Stimulated activated CD4-positive, alpha-beta T cell treated with anti-CD3 and anti-CD28 coated beads, Interleukin-1b, Interleukin-23, amount 100 ng/mL, for 48 hours (primary cell): ENCODE measurements around the gene KRTAP12-4.
"Not testable (repeated sequence)": the region's sequence is repeated elsewhere in the genome, so short reads cannot be mapped to it uniquely, and the experiment has no call there.

ENCODE experiments used
- DNase-seq: peaks from one replicate; pipeline ENCODE4 v3.0.0-alpha.2; 2020

KRTAP12-4 gene

DNA sequence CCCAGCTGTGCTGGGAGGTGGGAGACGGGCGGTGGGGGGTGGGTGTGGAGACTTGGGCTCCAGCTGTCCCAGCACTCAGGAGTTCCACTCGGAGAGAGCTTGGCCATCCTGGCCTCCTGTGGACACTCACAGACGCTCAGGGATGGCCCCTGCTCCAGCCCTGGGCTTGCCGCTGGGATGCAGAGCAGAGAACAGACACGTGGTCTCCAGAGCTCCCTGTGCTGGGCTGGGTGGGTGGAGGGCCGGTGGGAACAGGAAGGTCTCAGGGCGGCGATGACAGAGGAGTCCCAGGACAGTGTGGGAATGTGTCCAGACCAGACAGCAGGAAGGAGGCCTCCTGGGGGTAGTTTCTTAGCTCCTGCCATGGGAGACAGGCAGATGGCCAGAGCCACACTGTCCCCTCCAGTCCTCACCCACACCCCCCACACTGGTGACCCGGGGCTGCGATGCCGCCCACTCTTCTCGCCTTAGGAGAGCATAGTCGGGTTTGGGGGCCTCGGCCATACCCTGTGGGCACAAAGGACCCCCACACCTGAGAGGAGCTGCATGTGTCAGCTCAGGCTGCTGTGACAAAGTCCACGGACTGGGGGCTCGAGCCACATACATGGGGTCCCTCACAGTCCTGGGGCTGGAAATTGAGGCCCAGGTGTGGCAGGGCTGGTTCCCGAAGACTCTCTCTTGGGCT is 25.6 kb downstream of the KRTAP12-4 start:
- no peak for DNase-seq

- DNase-seq: not testable (repeated sequence)
Observed at GRCh38 chr21:44627831-44628233, 26.6 kb downstream of the KRTAP12-4 start.

DNA sequence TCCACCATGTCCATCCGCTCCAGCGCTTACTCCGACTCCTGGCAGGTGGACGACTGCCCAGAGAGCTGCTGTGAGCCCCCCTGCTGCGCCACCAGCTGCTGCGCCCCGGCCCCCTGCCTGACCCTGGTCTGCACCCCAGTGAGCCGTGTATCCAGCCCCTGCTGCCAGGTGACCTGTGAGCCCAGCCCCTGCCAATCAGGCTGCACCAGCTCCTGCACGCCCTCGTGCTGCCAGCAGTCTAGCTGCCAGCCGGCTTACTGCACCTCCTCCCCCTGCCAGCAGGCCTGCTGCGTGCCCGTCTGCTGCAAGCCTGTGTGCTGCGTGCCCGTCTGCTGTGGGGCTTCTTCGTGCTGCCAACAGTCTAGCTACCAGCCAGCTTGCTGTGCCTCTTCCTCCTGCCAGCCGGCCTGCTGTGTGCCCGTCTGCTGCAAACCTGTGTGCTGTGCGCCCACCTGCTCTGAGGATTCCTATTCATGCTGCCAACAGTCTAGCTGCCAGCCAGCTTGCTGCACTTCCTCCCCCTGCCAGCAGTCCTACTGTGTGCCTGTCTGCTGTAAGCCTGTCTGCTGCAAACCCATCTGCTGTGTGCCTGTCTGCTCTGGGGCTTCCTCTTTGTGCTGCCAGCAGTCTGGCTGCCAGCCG is 27.2 kb downstream of the KRTAP12-4 start:
- DNase-seq: not testable (repeated sequence)

DNA sequence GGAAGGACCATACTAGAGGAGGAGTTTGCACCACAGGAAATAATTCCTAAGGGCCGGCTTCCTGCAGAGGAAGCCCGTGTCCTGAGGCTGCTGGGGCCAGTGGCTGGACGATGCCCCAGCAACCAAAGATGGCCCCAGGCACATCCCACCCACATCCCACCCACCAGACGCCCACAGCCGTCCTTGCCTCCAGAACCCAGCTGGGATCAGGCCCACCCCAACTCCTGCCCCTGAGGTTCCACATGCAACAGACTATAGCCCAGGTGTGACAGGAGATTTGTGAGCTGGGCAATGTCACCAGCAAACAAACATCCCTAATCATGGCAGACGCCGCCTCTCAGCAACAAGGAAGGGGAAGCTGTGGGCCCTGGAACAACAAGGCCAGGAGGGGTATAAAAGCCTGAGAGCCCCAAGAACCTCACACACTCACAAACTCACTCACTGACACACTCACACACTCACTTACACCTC is 27.8 kb downstream of the KRTAP12-4 start, which contains the start of gene KRTAP10-9:
TSS of gene KRTAP10-9 (plus strand) at position 421 of the 471 bp plus-strand sequence. CDS start 79 bp downstream, outside the sequence.
- DNase-seq: no peak

DNA sequence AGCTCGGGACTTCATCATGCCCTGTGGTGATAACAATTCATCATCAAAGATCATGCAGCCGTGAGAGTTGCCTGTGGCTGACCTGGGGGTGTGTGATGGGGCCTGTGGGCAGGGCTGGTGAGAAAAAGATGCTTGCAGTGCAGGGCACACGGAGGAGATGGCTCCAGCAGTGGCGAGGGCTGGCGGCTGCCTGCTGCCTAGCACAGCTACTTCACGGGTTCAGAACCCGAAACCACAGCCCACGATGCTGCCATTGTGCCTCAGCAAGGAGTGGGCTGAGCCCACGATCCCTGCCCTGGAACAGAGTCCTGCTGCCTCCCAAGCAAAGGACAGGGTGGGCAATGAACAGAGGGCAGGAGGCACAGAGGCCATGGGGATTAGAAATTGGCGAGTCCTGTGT is 28.2 kb downstream of the KRTAP12-4 start:
- DNase-seq: no peak

GRCh38 chr21:44625756-44626155 is 28.7 kb downstream of the KRTAP12-4 start:
- no peak for DNase-seq

GRCh38 chr21:44623575-44623974 is 30.9 kb downstream of the KRTAP12-4 start:
- no peak for DNase-seq

DNA sequence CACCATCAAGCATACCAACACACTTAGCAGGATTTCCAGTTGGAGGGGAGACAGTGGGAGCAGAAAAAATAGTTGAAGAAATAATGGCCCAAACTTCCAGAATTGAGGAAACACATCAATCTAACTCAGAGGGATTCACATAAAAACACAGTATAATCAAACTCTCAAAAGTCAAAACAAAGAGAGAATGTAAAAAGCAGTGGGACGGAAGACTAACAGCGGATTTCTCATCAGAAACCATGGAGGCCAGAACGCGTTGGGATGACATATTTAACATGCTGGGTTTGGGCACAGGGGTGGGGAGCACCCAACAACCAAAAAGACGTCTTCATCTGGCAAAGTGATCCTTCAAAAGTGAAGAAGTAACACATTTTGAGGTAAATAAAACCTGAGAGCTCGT is 34.6 kb downstream of the KRTAP12-4 start:
- DNase-seq: no peak

- peak; percentile 62 for DNase-seq
Observed at GRCh38 chr21:44618909-44619308, 35.5 kb downstream of the KRTAP12-4 start.

DNA sequence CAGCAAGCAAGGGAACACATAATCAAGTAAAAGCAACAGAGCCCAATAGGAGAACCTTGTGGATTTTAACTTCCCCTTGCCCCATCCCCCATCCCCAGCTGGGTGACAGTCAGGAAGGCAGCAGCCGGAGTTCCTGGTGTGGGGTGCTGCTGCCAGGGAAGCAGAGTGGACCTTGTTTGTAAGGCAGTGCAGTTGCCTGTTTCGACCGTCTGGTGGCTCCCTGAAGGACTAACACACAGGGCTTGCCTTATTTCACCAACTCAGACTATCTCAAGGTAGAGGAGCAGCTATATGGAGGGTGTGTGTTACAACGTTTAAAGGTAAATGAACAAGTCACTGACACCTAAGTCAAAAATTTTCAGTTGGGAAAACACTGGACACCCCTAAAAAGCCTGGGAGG is 36.0 kb downstream of the KRTAP12-4 start:
- DNase-seq: no peak

DNA sequence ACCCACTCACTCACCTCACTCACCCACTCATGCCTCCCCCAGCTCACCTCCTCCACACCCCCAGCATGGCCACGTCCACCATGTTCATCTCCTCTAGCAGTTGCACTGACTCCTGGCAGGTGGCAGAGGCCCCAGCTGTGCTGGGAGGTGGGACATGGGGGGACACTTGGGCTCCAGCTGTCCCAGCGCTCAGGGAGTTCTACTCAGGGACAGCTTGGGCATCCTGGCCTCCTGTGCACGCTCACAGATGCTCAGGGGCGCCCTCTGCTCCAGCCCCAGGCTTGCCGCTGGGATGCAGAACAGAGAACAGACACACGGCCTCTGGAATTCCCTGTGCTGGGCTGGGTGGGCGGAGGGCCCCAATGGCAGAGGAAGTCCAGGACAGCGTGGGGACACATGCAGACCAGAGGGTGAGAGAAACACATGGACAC is 37.4 kb downstream of the KRTAP12-4 start:
- no peak for DNase-seq

GRCh38 chr21:44616591-44616926 is 37.9 kb downstream of the KRTAP12-4 start:
- no peak for DNase-seq

- no peak for DNase-seq
Observed at GRCh38 chr21:44615911-44616590, 38.4 kb downstream of the KRTAP12-4 start.

- DNase-seq: no peak
Observed at GRCh38 chr21:44615466-44615865, 39.0 kb downstream of the KRTAP12-4 start.

DNA sequence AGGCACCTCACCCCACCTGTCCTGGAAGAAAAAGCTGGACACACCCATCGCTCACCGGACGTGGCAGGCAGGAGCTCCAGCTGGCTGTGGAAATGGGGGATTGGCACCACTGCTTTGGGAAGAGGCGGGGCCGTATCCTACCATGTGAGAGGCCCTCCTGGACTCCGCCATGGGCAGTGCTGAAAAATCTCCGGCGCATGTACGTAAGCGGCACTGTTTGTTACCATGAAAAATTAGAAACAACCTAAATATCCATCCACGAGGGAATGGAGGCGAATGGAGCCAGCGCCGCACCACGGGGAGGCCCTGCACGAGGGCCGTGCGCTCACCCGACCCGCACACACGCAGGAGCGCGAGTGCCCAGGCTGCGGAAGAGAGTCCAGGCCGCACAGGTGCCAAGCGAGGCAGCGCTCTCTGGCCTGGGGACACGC is 39.5 kb downstream of the KRTAP12-4 start:
- no peak for DNase-seq

DNA sequence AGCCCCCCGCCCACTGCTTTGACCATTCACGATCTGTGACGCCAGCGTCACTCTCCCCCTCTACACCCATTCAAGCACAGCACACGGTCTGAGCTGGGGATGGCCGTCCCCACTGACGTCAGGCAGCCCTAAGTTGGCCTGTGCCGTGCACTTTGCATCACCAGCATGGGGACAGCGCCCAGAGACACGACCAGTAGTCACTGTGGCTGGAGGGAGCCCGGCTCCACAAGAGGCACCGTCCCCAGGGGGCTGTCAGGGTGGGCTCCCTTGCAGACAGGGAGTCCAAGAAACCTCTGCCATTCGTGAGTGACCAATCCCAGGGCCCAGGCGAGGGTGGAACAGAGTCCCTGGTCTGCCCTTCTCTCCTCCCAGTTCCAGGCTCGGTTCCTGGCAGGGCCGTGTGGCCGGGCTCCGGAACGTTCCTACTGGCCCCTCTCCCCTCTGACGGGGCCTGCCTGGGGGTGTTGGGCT is 40.3 kb downstream of the KRTAP12-4 start:
- no peak for DNase-seq

GRCh38 chr21:44613386-44614155 is 40.9 kb downstream of the KRTAP12-4 start:
- no peak for DNase-seq

- DNase-seq: no peak
Observed at GRCh38 chr21:44612669-44613229, 41.7 kb downstream of the KRTAP12-4 start.

DNA sequence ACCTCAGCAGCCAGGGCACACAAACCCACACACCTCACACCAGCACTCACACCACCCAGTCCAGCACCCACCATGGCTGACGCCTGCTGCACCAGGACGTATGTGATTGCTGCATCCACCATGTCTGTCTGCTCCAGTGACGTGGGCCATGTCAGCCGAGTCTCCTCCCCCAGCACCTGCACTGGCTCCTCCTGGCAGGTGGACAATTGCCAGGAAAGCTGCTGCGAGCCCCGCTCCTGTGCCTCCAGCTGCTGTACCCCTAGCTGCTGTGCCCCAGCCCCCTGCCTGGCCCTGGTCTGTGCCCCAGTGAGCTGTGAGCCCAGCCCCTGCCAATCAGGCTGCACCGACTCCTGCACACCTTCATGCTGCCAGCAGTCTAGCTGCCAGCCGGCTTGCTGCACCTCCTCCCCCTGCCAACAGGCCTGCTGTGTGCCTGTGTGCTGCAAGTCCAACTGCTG is 42.4 kb downstream of the KRTAP12-4 start, which contains the start of gene KRTAP10-8:
TSS of gene KRTAP10-8 (plus strand) at position 51 of the 458 bp plus-strand sequence. CDS start at position 73, 22 bp downstream.
- DNase-seq: no peak

GRCh38 chr21:44611551-44611950 is 42.9 kb downstream of the KRTAP12-4 start:
- no peak for DNase-seq

DNA sequence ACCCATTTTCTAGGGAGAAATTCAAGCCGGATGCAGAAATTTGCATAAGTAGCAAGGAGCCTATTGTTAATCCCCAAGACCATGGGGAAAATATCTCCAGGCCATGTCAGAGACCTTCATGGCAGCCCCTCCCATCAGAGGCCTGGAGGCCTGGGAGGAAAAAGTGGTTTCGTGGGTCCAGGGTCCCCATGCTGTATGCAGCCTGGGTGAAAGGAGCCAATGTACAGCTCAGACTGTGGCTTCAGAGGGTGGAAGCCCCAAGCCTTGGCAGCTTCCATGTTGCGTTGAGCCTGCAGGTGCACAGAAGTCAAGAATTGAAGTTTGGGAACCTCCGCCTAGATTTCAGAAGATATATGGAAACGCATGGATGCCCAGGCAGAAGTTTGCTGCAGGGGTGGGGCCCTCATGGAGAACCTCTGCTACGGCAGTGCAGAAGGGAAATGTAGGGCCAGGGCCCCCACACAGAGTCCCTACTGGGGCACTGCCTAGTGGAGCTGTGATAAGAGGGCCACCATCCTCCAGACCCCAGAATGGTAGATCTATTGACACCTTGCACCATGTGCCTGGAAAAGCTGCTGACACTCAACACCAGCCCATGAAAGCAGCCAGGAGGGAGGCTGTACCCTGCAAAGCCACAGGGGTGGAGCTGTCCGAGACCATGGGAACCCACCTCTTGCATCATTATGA is 44.2 kb downstream of the KRTAP12-4 start:
- not testable (repeated sequence) for DNase-seq

- DNase-seq: no peak
Observed at GRCh38 chr21:44609193-44609592, 45.3 kb downstream of the KRTAP12-4 start.
